ENCODE results near the gene AGAP2.

- TF ChIP-seq POLR2AphosphoS5 (IDR thresholded peaks at IDR 0.05; ENCODE audit: low read depth, low read length), result no peak
- TF ChIP-seq SIN3A (IDR thresholded peaks at IDR 0.05; ENCODE audit: borderline replicate concordance, insufficient read depth, low read length), result no peak
- TF ChIP-seq, protein P1, sequence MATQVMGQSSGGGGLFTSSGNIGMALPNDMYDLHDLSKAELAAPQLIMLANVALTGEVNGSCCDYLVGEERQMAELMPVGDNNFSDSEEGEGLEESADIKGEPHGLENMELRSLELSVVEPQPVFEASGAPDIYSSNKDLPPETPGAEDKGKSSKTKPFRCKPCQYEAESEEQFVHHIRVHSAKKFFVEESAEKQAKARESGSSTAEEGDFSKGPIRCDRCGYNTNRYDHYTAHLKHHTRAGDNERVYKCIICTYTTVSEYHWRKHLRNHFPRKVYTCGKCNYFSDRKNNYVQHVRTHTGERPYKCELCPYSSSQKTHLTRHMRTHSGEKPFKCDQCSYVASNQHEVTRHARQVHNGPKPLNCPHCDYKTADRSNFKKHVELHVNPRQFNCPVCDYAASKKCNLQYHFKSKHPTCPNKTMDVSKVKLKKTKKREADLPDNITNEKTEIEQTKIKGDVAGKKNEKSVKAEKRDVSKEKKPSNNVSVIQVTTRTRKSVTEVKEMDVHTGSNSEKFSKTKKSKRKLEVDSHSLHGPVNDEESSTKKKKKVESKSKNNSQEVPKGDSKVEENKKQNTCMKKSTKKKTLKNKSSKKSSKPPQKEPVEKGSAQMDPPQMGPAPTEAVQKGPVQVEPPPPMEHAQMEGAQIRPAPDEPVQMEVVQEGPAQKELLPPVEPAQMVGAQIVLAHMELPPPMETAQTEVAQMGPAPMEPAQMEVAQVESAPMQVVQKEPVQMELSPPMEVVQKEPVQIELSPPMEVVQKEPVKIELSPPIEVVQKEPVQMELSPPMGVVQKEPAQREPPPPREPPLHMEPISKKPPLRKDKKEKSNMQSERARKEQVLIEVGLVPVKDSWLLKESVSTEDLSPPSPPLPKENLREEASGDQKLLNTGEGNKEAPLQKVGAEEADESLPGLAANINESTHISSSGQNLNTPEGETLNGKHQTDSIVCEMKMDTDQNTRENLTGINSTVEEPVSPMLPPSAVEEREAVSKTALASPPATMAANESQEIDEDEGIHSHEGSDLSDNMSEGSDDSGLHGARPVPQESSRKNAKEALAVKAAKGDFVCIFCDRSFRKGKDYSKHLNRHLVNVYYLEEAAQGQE (IDR thresholded peaks at IDR 0.05; ENCODE audit: insufficient read depth in 1 of 2, low read depth in 2 of 2, low read length in 2 of 2), result no peak
- no peak for TF ChIP-seq TAF1 (IDR thresholded peaks at IDR 0.05; ENCODE audit: borderline replicate concordance, insufficient read depth, low read length)
Observed at GRCh38 chr12:57781801-57782200, 43.3 kb upstream of the AGAP2 start.
